GM18508 (cell line): Measurements from ENCODE around the gene TWF2.

Experiments
- ATAC-seq: cut with Tn5 transposase; IDR thresholded peaks from one replicate; pipeline ENCODE4 v1.9.1; 2021; ENCODE audit warnings: moderate number of reproducible peaks; ENCODE audit not compliant: insufficient read depth, unreplicated experiment

Gene TWF2

DNA sequence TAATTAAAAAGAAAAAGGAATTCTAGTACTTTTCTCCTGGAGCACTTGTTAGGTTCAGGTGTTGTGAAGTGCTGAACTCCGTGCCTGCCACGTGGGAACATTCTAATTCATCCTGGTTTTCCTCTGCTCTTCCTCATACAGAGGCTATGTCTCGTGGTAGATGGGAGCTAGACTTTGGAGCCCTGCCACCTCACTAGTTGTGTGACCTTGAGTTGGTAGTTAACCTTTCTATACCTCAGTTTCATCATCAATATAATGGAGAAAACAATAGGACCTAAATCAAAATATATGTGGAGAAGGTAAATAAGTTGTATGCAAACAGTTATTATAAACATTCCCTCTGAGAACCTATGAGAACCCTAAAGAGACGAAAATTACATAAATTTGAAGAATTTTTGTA is 30.4 kb downstream of the TWF2 start:
- ATAC-seq, result no peak

DNA sequence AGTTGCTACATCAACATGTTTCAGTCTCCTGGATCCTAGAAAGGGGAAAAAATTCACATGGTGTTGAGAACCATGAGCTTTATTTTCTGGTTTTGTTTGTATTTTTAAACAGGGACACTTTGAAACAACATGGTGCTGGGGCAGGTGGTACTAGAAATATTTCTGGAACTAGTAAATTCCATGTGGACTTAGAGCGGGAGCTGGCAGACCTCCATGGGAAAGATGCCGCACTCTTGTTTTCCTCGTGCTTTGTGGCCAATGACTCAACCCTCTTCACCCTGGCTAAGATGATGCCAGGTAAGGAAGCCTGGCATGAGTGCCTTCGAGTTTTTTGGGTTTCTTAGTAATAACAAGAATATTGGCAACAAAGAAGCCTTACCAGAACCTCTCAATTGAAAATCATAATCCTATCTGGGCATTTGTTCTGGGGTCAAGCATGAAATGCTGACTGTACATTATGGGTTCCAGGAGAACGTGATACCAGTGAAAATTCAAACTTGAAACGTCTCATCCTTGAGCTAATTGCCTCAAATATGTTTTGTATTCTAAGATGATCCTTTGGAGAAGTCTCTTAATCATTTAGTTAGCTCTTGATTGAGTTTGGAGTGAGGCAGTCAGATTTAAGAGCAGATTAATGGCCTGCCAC is 33.1 kb downstream of the TWF2 start:
- no peak for ATAC-seq

- ATAC-seq, result no peak
Measured at GRCh38 chr3:52204337-52205073, 34.5 kb downstream of the TWF2 start.

GRCh38 chr3:52203701-52204100 is 35.3 kb downstream of the TWF2 start:
- ATAC-seq, result no peak

GRCh38 chr3:52202384-52203077 is 36.4 kb downstream of the TWF2 start:
- no peak for ATAC-seq

GRCh38 chr3:52200981-52201679 is 37.8 kb downstream of the TWF2 start:
- ATAC-seq, result no peak

DNA sequence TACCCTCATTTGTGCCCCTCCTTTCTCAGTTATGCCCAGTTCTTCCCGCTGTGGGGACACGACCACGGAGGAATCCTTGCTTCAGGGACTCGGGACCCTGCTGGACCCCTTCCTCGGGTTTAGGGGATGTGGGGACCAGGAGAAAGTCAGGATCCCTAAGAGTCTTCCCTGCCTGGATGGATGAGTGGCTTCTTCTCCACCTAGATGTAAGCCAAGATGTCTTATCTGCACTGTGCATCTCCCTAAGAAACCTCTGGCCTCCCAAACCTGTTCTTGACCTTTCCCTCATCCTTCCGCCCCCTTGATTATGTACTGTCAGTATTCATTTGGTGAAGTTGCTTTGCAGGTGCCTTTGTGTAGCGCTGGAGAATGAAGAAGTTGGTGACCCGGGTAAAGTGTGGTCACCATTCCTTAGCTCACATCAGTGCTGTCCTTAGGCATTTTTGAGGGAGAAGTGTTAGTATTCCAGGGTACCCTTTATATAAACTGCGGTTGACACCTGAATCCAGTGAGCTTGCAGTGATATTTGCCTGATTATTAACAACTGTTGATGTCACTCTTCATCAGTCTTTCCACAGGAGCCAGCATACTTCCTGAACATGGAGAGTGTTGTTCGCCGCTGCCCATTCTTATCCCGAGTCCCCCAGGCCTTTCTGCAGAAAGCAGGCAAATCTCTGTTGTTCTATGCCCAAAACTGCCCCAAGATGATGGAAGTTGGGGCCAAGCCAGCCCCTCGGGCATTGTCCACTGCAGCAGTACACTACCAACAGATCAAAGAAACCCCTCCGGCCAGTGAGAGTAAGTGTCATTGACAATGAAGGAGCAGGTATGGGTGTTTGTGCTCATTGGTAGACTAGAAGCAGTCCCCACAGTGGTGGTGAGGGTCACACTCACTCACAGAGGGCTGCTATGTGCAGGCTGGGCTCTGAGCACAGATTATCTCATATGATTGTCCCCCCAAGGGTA is 40.0 kb downstream of the TWF2 start:
- no peak for ATAC-seq

DNA sequence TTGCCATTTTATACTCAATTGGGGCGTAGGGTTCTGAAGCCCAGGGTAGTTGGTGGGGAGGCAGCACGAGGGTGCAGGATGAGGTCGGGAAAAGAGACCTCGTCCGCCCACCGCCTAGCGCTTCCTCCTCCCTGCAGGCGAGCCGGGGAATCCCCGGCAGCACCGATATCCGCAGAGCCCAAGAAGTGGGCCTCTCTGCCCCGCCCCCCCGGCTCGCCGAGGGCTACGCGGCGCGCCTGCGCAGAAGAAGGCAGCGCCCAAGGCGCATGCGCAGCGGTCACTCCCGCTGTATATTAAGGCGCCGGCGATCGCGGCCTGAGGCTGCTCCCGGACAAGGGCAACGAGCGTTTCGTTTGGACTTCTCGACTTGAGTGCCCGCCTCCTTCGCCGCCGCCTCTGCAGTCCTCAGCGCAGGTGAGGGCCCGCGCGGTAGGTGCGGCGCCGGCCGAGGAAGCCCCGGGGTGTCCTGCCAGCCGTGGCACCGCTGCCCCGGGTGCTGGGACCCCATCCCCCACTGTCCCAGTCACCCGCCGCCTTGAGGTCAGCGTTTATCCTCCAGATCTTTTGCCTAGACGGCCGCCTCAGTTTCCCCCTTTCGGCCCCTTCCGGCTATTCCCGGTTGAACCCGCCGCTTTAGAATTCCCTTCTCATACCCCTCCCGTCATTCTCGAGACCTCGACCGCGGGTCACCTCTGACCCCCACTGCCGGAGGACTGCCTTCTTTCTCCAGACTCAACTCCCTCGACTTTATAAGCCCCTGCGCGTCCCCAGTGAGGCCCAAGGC is 40.9 kb downstream of the TWF2 start, which contains the start of gene ALAS1:
Gene ALAS1 (plus strand): TSS at position 319 of the 784 bp plus-strand sequence. CDS start 1,082 bp downstream, outside the sequence.
- ATAC-seq, result peak; percentile 58

GRCh38 chr3:52197499-52197841 is 41.5 kb downstream of the TWF2 start:
- no peak for ATAC-seq

DNA sequence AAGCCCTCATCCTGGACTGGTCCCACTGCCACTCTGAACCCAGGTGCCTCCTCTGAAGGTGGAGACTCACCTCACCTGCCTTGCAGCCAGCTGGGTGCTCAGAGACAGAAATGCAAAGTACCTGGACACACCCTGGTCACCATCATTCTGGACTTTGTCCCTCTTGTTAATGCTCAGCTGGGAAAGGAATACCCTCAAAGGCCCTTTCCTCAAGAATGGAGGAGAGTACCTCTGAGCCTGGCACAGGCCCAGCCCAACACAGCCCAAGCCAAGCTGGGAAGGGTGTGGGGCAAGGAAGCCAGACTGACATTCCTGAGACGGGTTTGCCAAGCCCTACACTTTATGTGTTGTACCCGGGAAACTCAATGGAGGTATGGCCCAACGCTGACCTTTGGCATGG is 42.0 kb downstream of the TWF2 start:
- no peak for ATAC-seq

DNA sequence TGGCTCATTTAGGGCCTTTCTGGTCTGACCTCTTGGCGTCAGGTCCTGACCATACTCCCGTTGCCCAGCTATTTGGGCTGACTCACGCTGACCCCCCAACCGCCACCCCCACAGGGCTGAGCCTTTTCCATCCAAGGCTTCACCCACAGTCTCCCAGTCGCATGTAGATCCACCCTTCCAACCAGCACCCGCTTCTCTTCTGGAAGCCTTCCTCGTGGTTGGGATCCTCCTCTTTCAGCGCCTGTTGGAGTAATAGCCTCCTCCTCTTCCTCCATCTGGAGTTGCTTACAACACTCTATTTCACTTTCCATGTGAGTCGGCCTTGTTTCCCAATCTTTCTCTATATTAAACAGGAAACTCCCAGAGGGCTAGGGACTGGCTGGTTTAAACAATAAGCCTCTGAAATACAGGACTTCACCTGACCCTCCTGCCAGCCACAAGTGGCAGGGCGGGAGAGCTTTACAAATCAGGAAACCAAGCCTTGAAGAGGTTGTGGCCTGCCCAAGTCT is 43.1 kb downstream of the TWF2 start:
- no peak for ATAC-seq

DNA sequence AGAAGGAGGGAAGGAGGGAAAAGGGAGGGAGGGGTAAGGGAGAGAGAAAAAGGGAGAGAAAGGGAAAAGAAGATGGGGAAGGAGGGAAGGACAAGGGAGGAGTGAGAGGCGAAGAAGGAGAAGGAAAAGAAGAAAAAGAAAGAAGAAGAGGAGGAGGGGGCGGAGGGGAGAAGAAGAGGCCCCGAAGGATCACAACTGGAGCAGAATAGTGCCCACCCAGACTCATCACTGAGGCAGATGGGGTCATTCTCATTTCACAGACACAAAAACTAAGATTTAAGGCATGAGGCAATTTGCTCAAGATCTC is 43.7 kb downstream of the TWF2 start:
- no peak for ATAC-seq

- ATAC-seq, result no peak
Measured at GRCh38 chr3:52194485-52195290, 44.3 kb downstream of the TWF2 start.

DNA sequence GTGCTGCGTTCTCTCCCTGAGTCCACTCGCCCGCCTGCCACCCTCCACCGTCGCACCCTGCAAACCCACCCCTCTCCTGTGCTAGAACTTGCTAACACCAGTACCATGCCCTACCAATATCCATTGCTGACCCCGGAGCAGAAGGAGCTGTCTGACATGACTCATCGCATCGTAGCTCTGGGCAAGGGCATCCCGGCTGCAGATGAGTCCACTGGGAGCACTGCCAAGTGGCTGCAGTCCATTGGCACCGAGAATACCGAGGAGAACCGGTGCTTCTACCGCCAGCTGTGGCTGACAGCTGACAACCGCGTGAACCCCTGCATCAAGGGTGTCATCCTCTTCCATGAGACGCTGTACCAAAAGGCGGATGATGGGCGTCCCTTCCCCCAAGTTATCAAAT is 45.9 kb downstream of the TWF2 start:
- ATAC-seq, result no peak

- no peak for ATAC-seq
Measured at GRCh38 chr3:52191663-52192062, 47.3 kb downstream of the TWF2 start.

DNA sequence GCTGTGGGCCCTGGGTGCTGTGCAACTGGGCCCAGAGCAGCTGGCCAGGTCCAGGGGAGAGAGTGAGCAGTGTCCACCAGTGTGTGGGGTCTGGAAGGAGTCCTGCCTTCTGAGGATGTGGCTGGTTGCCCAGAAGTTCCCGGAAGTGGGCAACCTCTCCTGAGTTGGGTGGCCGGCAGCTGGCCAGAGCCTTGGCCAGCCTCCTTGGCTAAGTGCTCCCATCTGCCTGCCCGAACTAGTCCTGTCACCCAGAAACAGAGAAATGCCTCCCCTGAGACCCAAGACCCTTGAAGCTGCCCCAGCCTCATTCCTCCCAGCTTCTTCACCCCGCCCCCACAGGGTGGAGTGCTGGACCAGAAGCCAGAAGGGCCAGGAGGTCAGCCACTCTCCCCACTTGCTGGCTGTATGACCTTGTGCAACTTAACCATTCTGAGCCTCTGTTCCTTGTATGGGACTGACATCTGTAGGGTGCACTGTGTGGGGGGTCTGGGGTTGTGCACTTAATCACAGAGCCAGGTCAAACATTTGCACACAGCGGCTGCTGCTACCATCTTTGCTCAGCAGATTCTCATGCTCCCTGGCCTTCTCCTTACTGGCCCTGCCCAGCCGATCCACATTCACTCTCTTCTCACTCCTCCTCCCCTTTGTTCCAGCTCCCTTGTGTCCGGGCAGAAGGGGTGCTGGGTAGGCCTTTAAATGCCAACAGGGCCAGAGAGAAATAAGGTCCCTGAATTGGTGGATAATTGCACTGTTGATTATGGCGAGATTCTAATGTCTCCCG is 48.5 kb downstream of the TWF2 start:
- ATAC-seq, result no peak

GRCh38 chr3:52188556-52188955 is 50.4 kb downstream of the TWF2 start:
- ATAC-seq, result no peak
